Stimulated activated CD4-positive, alpha-beta T cell treated with anti-CD3 and anti-CD28 coated beads, Interleukin-4, amount 100 ng/mL, for 1 hour (primary cell): ENCODE measurements around the gene TNFRSF1B.
"Not testable (repeated sequence)": the region's sequence is repeated elsewhere in the genome, so short reads cannot be mapped to it uniquely, and the experiment has no call there.

Experiments
- DNase-seq: peaks from one replicate; pipeline ENCODE4 v3.0.0-alpha.2; 2020

Gene TNFRSF1B

GRCh38 chr1:12194666-12195216 lies 27.9 kb downstream of the TNFRSF1B start:
- DNase-seq, result no peak

GRCh38 chr1:12195416-12195815 lies 28.6 kb downstream of the TNFRSF1B start:
- no peak for DNase-seq

- no peak for DNase-seq
Measured at GRCh38 chr1:12196641-12197482, 30.1 kb downstream of the TNFRSF1B start.

- DNase-seq, result no peak
Measured at GRCh38 chr1:12197483-12197880, 30.7 kb downstream of the TNFRSF1B start.

GRCh38 chr1:12200208-12200607 lies 33.4 kb downstream of the TNFRSF1B start:
- no peak for DNase-seq

GRCh38 chr1:12201352-12202189 lies 34.8 kb downstream of the TNFRSF1B start:
- no peak for DNase-seq

- DNase-seq, result no peak
Measured at GRCh38 chr1:12202190-12202497, 35.4 kb downstream of the TNFRSF1B start.

GRCh38 chr1:12202577-12202976 lies 35.8 kb downstream of the TNFRSF1B start:
- DNase-seq, result no peak

- DNase-seq, result no peak
Measured at GRCh38 chr1:12203216-12204007, 36.6 kb downstream of the TNFRSF1B start.

GRCh38 chr1:12204140-12204539 lies 37.3 kb downstream of the TNFRSF1B start:
- peak; percentile 49 for DNase-seq

GRCh38 chr1:12204754-12205658 lies 38.2 kb downstream of the TNFRSF1B start:
- no peak for DNase-seq

GRCh38 chr1:12206238-12206637 lies 39.4 kb downstream of the TNFRSF1B start:
- no peak for DNase-seq

GRCh38 chr1:12206792-12207424 lies 40.1 kb downstream of the TNFRSF1B start:
- no peak for DNase-seq

GRCh38 chr1:12208271-12208670 lies 41.5 kb downstream of the TNFRSF1B start:
- no peak for DNase-seq

- DNase-seq, result peak; percentile 88
Measured at GRCh38 chr1:12208764-12209494, 42.1 kb downstream of the TNFRSF1B start.

GRCh38 chr1:12209495-12209832 lies 42.7 kb downstream of the TNFRSF1B start:
- DNase-seq, result no peak

- DNase-seq, result no peak
Measured at GRCh38 chr1:12215118-12215961, 48.5 kb downstream of the TNFRSF1B start.

GRCh38 chr1:12219800-12220199 lies 53.0 kb downstream of the TNFRSF1B start:
- DNase-seq, result no peak

GRCh38 chr1:12220890-12221289 lies 54.1 kb downstream of the TNFRSF1B start:
- no peak for DNase-seq

- DNase-seq, result not testable (repeated sequence)
Measured at GRCh38 chr1:12222700-12223099, 55.9 kb downstream of the TNFRSF1B start.
